Adipocyte (in vitro differentiated cells): ENCODE results near the gene TRIP13.
"Not testable (repeated sequence)": the region's sequence is repeated elsewhere in the genome, so short reads cannot be mapped to it uniquely, and the experiment has no call there.

ENCODE experiments used
- DNase-seq: peaks from one replicate; pipeline ENCODE4 v3.0.0-alpha.2; 2015; ENCODE audit warnings: low read depth
- H3K27me3 ChIP-seq: replicated peaks from 2 replicates; pipeline ENCODE4 v1.7.0; 2013; ENCODE audit warnings: mild to moderate bottlenecking, low read length, moderate library complexity; ENCODE audit not compliant: control insufficient read depth, insufficient read depth
- H3K36me3 ChIP-seq: 2 replicates; pipeline ENCODE4 v1.7.0; 2013; ENCODE audit warnings: low read length, mild to moderate bottlenecking, moderate library complexity; ENCODE audit not compliant: control insufficient read depth, insufficient read depth, severe bottlenecking
- H3K4me1 ChIP-seq: 2 replicates; pipeline ENCODE4 v1.7.0; 2013; ENCODE audit warnings: mild to moderate bottlenecking, low read length, moderate library complexity; ENCODE audit not compliant: control insufficient read depth, insufficient read depth
- H3K4me3 ChIP-seq: 2 replicates; pipeline ENCODE4 v1.7.0; 2013; ENCODE audit warnings: mild to moderate bottlenecking, low read length, moderate library complexity
- H3K9ac ChIP-seq: 2 replicates; pipeline ENCODE4 v1.7.0; 2013; ENCODE audit warnings: mild to moderate bottlenecking, low read length, moderate library complexity
- H3K9me3 ChIP-seq: 2 replicates; pipeline ENCODE4 v1.7.0; 2013; ENCODE audit warnings: mild to moderate bottlenecking, low read length, moderate library complexity; ENCODE audit not compliant: control insufficient read depth

The TRIP13 gene

GRCh38 chr5:878677-879076 lies 14.0 kb upstream of the TRIP13 start:
- H3K4me3 ChIP-seq, H3K27me3 ChIP-seq, DNase-seq, H3K4me1 ChIP-seq, H3K9me3 ChIP-seq, H3K9ac ChIP-seq: not testable (repeated sequence)
- peaks cover 66% of the 10 kb centered on the region for H3K36me3 ChIP-seq

GRCh38 chr5:880816-881550 lies 11.7 kb upstream of the TRIP13 start:
- Histone ChIP-seq H3K4me3 (no peak overlapping the region), H3K36me3 (peaks cover 69% of the 10 kb centered on the region), H3K9ac (no peak overlapping the region), H3K27me3 (no peaks in the 10 kb centered on the region), H3K9me3 (no peaks in the 10 kb centered on the region), H3K4me1 (no peaks in the 10 kb centered on the region)
- DNase-seq, result no peak

GRCh38 chr5:881551-881935 lies 11.1 kb upstream of the TRIP13 start:
- Histone ChIP-seq H3K9ac (no peak overlapping the region), H3K27me3 (no peaks in the 10 kb centered on the region), H3K36me3 (peaks cover 70% of the 10 kb centered on the region), H3K9me3 (no peaks in the 10 kb centered on the region), H3K4me1 (no peaks in the 10 kb centered on the region), H3K4me3 (no peak overlapping the region)
- no peak for DNase-seq

GRCh38 chr5:882253-883183 lies 10.2 kb upstream of the TRIP13 start:
- no peak for DNase-seq
- Histone ChIP-seq H3K9ac (no peak overlapping the region), H3K9me3 (no peaks in the 10 kb centered on the region), H3K4me3 (no peak overlapping the region), H3K27me3 (no peaks in the 10 kb centered on the region), H3K36me3 (peaks cover 71% of the 10 kb centered on the region), H3K4me1 (peaks cover under 1% of the 10 kb centered on the region)

- H3K9me3 ChIP-seq, result no peaks in the 10 kb centered on the region
- no peak overlapping the region for H3K9ac ChIP-seq
- peaks cover 68% of the 10 kb centered on the region for H3K36me3 ChIP-seq
- H3K27me3 ChIP-seq, result no peaks in the 10 kb centered on the region
- H3K4me3 ChIP-seq, result no peak overlapping the region
- no peak for DNase-seq
- peaks cover 12% of the 10 kb centered on the region for H3K4me1 ChIP-seq
Measured at GRCh38 chr5:883475-884181, 9.1 kb upstream of the TRIP13 start.

GRCh38 chr5:884345-885126 lies 8.1 kb upstream of the TRIP13 start:
- Histone ChIP-seq H3K36me3 (peaks cover 76% of the 10 kb centered on the region), H3K4me1 (peaks cover 16% of the 10 kb centered on the region), H3K9me3 (no peaks in the 10 kb centered on the region), H3K4me3 (no peak overlapping the region), H3K27me3 (no peaks in the 10 kb centered on the region), H3K9ac (no peak overlapping the region)
- DNase-seq, result no peak

GRCh38 chr5:885127-885442 lies 7.6 kb upstream of the TRIP13 start:
- Histone ChIP-seq H3K4me1 (peaks cover 16% of the 10 kb centered on the region), H3K27me3 (no peaks in the 10 kb centered on the region), H3K9ac (no peak overlapping the region), H3K4me3 (no peak overlapping the region), H3K36me3 (peaks cover 79% of the 10 kb centered on the region), H3K9me3 (no peaks in the 10 kb centered on the region)
- no peak for DNase-seq

- Histone ChIP-seq H3K4me3 (no peak overlapping the region), H3K9me3 (no peaks in the 10 kb centered on the region), H3K4me1 (peaks cover 16% of the 10 kb centered on the region), H3K9ac (no peak overlapping the region), H3K27me3 (no peaks in the 10 kb centered on the region), H3K36me3 (peaks cover 79% of the 10 kb centered on the region)
- DNase-seq, result no peak
Measured at GRCh38 chr5:885529-885928, 7.2 kb upstream of the TRIP13 start.

GRCh38 chr5:886036-886435 lies 6.6 kb upstream of the TRIP13 start:
- DNase-seq, result no peak
- H3K36me3 ChIP-seq, result peaks cover 78% of the 10 kb centered on the region
- H3K4me3 ChIP-seq, result no peak overlapping the region
- no peaks in the 10 kb centered on the region for H3K9me3 ChIP-seq
- H3K4me1 ChIP-seq, result peaks cover 17% of the 10 kb centered on the region
- H3K27me3 ChIP-seq, result no peaks in the 10 kb centered on the region
- no peak overlapping the region for H3K9ac ChIP-seq

- no peak for DNase-seq
- H3K9ac ChIP-seq, result no peak overlapping the region
- H3K4me3 ChIP-seq, result no peak overlapping the region
- peaks cover 72% of the 10 kb centered on the region for H3K36me3 ChIP-seq
- no peaks in the 10 kb centered on the region for H3K9me3 ChIP-seq
- H3K27me3 ChIP-seq, result no peaks in the 10 kb centered on the region
- H3K4me1 ChIP-seq, result peaks cover 25% of the 10 kb centered on the region
Measured at GRCh38 chr5:886716-887325, 5.9 kb upstream of the TRIP13 start.
